Measurements from ENCODE around the gene ITGB7.

The ITGB7 gene

DNA sequence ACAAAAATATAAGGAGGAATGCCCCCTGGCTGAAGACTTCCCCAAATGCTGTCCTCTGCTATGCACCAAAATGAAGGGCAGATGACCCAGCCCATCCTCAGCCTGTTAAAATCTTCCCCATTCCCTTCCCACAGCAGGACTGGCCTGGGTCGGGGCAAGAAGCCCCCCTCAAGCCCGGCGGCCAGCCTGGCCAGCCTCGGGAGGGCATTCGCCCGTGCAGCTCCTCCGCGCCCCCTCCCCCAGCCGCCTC is 24.5 kb upstream of the ITGB7 start:
- no peak for DNase-seq

DNA sequence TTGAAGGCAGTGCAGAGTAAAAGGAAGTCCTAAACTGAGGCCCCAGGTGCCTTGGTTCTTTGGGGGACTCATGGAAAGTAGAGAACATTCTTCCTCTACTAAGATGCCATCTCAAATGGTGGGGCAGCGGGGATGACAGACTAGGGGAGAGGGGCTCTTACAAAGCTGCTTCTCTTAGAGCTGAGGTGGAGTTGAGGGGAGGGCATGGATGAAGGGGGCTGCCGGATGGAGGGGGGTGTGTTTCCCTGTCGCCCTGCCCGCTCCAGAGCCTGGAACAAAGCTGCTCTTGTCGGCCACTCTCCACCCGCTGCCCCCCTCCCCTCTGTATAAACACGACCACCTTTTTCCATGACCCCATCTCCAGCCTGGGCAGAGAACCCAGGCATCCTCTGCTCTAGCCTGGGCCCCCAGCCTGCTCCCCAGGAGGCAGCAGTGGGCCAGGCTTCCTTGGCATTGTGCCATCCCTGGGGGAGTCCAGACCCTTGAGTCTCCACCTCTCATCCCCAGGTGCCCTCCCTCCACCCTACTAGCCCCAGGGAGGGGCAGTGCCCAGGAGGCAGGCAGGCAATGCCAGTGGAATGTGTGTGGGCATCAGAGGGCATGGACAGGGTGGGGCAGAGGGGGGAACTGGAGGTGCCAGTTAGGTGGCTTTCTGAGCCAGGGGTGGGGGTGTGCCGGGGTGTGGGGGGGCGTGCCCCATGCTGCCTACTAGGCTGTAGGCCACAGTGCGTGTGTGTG is 23.2 kb upstream of the ITGB7 start:
- no peak for DNase-seq

DNA sequence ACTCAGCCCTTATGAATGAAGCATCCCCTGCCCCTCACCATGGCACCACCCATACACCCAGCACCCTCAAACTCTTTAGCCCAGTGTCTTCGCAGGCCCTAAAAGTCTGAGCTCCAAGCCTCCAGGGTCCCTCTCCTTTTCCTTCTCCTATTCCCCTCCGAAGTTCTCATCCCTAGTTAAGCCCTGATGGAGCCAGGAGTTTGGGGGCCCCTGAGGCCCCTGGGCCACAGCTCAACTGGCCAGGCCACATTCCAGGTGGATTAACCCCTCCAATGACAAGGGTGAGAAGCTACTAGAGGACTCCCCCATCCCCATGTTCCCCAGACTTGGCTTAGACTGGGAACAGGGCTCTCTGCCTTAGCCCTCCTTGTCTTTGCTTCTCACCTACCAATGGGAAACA is 22.4 kb upstream of the ITGB7 start:
- DNase-seq, result no peak

DNA sequence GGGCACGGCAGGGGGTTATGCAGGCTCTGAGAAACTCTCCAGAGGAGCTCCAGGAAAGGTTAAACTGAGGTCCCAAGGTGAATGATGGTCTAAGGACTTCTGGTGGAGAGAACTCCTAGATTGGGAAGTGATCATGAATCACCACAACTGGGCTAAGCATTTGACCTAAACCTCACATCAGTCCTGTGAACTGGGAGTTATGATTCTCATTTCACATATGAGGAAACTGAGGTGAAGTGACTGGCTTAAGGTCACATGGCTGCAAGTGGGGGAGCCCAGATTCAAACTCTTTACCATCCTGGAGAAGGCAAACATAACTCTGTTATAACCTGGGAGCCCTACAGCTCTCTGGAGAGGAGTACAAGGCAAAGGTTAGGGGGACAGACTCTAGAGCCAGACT is 20.8 kb upstream of the ITGB7 start:
- DNase-seq, result no peak

DNA sequence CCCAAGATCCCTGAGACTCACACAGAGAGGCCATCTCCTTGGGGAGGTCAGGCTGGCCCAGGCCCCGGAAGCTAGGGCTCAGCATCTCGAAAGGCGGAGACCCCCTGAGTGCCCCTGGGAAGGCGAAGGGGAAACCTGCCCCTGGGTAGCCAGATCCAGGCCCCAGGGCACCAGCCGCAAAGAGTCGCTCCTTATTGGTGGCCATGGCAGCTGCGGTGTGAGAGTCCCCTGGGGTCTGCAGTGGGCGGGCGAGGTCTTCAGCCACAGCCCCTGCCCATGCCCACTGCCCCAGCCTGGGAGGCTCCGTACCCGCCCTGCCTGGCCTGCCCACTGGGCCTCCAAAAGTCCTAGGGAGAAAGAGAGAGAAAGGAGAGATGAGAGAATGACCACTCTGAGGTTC is 20.3 kb upstream of the ITGB7 start:
- DNase-seq, result no peak

DNA sequence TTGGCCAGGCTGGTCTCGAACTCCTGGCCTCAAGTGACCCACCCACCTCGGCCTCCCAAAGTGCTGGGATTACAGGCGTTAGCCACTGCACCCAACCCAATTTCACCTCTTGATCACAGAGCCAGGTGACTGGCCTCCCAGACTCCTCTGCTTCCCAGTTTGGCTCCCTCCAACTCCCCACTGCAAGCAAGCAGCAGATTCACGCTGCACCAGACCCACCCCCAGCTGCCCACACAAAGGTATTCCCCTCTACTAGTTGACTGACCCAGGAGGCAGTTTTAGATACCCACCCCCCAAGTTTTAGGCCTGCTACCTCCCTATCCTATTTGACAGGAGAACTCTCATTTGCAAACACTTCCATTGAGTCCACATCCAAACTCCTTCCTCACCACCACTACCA is 19.8 kb upstream of the ITGB7 start:
- no peak for DNase-seq

DNA sequence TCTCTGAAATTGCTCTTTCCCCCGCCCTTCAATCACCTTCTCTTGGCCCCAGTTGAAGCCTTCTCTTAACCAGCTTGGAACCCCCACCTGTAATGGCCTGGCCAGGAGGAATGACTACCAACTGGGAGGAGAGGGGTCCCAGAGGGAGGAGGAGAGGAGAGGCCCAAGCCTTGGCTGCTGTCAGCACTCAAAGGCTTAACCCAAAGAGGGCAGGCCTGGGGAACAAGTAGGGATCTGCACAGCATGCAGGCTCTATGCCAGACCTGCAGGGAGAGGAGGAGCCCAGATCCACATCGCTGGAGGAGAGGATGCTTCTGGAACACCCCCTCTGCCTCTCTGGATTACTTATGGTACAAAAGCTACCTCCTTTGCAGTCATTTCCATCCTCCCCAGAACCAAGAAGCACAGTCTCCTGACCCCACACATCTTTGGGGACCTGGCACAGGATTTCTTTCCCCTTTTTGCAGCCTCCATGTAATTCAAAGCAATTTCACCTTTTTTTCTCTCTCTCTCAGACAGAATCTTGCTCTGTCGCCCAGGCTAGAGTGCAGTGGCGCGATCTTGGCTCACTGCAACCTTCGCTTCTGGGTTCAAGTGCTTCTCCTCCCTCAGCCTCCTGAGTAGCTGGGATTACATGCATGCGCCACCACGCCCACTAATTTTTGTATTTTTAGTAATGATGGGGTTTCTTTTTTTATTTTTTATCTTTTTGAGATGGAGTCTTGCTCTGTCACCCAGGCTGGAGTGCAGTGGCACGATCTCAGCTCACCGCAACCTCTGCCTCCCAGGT is 18.8 kb upstream of the ITGB7 start:
- no peak for DNase-seq

DNA sequence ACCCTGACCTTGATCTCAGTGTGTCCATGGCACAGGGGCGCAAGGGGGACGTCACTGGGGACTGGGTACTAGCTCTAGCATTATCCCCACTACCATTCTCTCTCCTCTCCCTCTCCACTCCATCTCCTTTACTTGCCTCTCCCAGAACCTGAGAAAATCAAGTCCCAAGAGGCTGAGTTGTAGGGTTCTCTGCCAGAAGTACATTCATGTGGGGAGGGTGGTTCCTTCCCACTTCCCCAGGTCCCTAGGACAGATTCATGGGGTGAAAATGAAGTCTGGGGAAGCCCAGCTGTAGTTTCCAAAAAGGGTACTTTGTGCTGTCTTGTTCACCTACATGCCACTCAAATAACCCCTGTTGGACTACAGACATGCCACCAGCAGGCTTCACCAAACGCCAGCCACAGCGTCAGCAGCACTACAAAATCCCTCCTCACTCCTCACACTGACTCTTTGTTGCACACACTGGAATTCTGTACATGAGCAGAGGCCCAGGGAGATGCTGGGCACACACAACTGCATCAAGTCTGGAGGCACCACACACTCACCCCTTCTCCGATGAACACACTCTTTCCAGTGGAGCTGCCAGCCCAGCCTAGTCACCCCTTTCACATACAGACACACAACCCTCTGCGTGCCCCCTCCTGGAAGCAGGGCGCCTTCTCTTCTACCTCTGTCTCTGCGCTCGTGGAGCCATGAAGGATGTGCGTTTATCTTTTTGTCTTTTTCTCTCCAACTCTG is 18.0 kb upstream of the ITGB7 start:
- DNase-seq, result no peak

DNA sequence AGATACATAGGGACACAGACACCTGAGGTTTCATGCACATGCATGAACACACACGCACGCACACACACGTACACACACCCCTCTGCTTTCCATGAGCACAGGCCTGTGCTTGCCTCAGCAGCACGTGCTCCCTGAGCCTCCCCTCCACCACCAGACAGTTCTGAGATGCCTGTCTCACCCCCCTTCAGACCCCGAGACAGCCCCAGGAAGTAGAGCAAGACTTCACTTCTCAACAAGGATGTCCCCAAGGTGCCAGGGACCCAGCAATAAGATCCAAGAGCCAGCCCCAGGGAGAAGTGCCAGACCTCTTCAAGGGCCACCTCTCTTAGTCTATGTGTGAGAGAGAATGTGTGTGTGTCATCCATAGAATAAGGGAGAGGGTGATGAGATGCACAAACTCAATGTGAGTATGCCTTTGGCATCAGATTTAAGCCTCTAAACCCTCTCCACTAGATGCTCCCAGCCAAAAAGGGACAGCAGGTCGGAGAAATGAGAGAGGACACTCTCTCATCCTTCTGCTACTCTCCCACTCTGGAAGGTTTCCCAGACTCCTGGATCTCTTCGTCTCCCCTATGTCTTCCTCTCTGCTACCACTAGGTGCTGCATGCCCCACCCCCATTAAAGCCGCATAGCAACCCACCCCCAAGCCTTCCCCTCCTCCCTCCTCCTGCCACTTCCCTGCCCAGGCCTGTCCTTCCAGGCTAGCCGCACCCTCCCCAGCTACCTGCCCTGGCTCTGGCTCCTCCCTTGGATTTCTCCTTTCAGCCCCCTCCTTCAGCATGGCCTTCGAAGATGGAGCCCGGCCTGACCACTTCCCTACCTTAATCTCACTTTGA is 17.2 kb upstream of the ITGB7 start:
- DNase-seq, result peak; percentile 49

DNA sequence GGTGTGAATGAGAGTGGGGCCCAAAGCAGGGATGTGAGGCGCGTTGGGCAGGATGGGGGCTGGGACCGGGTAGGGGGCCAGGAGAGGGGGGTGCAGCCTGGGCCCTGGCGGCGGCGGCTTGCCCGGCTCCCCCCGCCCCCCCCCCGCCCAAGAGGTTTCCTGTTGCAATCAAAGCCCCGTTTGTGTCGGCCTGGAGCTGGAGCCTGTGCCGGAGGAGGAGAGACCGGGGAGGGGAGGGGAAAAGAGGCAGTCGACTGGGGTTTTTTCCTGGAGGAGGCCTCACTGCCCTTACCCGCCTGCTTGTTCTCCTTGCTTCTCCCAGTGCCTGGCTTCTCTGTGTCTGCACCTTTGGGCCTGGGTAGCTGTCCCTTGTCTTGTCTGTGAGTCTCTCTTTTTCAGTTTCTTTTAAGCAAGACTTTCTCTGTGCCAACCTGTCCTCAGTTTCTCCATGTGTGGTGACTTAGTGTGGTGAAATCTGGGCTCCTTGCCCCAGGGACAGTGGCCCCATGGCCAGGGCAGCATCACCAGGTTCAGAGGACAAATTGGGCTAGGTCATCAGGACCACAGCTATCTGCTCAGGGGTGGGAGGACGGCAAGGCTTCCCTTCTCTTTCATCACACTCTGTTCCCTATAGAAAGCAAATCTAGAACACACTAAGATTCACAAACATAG is 16.5 kb upstream of the ITGB7 start:
- DNase-seq, result peak; percentile 76

DNA sequence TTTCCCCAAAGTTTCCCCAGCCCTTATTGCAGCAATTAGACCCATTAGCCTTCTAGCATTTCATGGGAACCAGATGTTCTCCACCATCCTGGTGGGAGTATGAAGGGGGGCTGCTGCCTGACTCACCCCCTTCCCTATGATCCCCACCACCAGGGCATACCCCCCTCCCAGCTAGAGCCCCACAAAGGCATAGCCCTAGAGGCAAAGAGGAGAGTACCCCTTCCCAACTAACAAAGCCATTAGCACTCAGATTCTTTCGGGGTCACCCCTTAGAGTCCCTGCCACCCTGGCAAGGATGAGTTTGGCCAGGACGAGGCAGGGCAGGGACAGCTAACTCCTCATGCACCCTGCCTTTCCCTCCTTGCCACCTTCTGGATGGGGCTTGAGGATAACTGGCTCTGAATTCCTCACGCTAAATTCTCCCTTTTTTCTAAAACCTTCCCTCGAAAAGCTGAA is 15.8 kb upstream of the ITGB7 start:
- no peak for DNase-seq

DNA sequence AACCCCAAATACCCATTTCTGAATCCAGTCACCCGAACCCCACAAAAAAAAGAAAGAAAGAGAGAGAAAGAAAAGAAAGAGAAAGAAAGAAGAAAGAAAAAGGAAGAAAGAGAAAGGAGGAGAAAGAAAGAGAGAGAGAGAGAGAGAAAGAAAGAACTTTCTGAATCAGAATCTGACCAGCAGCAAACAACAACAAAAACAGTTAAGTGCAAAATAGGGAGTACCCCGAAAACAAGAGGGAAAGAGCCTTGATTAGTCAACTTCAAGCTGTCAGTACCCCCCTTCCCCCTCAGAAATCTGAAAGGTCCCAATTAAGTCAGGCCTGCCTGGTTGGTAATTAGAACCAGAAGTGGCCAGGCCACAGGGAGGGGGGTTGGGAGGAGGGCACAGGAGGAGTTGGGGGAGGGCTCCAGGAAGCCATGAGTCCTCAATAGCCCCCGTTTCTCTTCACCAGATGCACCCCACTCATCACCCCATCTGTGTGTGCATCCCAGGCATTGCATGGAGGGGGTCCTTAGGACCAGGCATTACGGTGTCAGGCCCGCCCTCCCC is 15.2 kb upstream of the ITGB7 start:
- peak; percentile 78 for DNase-seq

DNA sequence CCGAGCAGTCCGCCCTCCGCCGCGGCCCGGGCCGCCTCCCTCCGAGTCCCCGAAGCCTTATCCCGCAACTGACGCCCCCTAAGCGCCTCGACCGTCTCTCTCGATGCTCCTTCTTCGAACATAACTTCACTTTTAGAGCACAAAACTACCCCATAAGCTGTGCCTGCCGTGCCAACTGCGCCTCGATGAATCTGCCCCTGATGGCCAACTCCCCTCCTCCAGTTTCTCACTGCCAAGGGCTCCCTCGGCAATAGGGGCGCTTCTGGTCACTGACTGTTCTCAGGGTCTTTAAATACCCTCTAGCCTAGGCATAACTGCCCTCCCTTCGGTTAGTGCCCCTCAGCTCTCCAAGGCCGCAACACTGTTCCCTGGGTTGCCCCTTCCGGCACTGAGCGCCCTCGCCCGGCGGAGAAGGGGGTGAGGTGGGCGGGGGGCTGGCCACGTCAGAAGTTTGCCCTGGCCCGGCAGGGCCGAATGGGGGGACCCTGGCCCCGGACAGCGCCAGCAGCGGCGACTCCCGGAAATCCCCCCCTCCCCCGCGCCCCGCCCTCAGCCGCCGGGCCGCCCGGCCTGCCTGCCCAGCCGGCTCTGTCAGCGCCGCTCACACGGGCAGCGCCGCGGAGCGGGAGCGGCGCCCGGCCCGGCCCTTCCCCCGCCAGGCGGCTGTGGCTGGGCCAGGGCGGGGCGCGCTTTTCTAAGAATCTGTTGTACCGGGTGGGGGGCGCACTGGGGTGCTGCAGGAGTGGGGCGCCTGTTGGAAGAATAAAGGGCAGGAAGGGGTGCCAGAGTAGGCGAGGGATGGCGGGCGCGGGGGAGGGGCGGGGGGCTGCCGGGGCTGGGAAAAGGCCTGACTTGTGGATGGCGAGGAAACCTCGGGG is 14.4 kb upstream of the ITGB7 start:
- DNase-seq, result peak; percentile 76

DNA sequence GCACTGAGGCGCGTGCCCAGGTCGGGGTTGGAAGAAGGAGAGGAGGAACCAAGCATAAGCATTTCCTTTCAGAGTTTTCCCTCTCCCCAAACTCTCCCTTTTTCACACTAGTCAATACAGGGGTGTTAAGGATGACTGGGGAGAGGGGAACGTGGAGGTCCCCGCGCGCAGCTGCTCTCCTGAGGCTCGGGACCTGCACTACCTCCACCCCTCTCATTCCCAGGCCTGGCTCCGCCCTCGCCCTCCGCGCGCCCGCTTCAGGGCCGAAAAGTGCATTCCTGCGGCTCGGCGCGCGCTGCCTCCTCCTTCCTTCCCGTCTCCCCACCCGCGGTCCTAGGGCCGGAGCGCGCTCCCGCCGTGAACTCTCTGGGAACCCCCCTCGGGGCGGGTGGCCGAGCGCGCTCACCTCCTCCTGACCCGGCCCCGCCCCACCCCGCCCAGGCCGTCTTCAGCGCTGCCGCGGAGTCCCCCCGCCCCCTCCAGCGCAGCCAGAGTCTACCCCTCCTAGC is 13.7 kb upstream of the ITGB7 start:
- peak; percentile 96 for DNase-seq

DNA sequence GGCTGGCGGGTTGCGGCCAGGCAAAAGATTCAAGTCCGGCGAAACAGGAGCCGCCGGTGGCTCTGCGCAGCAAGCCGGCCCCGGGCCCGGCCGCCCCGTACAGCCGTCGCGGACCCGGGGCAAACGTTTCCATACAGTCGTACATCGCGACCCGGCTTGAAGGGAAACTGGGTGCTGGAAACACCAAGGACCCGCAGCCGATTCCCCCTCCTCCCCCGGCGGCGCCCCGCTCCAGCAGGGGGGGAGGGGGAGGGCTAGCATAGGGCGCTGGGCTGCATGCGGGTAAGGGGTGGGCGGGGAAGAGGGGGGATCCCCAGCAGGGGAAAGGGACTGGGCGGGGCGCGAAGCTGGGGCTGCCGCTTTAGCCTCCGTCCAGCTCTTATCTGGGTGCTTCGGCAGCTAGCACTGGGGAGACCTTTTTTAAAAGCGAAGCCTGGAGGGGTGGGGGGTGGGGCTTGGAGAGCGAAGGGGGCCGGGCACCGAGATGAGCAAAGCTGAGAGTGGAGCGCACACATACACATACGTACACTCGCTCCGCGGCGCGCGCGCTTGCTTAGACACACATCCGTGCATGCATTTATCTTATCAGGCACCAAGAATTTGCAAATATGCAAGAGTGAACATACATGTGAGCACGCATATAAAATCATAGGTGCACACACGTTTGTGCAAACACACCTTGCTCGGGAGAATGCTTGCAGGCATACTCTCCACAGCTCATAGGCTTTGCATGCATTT is 13.1 kb upstream of the ITGB7 start:
- peak; percentile 71 for DNase-seq

DNA sequence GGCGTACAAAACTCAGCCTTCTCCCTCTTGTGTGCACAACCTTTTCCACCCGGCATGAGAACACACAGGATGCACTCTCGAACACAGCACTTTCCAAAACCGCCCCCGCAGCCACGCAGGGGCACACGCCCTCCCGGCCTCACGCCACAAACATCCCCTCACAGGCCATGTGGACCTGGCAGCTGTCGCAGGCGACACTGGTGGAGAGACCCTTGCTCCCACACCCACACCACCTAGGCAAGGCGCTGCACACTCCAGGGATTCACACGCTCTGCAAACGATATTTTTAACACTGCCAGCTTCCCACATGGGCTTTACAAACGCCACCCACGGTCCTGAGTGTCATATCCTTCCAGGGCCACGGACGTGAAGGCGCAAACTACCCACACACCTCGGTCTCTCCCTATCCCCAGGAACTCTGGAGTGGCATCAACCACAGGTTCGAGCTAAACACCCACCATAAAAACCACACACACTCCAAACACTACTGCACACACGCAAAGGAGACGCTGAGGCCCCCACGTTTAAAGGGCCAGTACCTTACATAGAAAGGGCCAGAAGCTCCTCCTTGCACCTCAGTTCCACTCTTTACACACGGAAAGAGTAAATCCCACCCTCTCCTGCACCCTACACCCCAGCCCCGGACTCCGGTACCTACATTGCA is 12.4 kb upstream of the ITGB7 start:
- DNase-seq, result peak; percentile 49

DNA sequence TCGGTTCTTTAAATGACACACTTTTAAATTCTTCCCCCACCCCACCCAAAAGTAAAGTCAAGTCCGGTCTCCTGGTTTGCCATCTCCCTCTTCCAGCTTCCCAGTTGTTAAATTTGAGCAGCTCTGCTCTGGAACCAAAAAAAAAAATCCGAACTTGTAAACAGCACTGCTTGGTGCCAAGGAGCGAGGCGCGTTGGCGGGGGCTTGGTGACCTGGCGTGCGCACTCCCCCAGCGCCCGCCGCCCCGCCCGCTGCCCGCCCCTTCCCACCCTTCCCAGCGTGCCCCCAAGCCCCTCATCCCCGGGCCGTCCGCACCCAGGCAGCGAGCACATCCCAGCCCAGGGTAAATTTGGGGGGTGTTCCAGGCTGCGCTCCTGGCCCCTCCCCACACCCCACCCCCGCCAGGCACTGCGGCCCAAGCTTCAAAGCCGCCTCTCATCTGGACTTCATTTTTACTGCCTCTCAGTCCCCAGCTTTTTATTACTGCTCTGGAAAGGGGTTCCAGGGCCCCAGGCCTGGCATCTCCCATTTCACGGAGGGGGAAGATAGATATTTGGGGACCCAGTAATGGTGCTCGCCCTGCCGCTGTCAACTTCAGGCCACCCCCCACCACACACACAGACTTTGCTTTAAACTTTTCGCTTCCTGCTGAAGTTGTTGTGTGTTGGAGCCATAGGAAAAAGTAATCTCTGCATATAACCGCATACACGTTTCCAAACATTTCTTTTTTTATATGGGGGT is 11.7 kb upstream of the ITGB7 start:
- DNase-seq, result no peak

DNA sequence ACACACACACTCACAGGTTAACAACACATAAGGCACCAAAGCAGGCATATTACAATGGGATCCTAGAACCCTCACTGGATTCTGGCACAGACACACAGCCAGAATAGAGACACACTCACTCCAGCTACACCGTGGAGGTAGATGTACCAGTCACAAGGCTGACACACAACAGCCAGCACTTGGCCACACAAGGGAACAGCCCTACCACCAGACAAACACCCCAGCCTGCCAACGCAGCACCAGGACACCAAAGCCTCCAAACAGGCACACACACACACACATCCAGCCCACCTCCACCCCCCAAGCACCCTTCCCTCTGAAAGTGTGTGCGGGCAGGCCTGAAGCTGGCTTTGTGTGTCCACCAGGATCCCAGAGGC is 10.9 kb upstream of the ITGB7 start:
- no peak for DNase-seq

All from fibroblast of skin of scalp (primary cell).